Measurements from ENCODE around the gene KDM2A. TPM values are rescaled to one million over a fixed set of nuclear protein-coding genes. Genes with fewer than 3 reads are reported as not detected.
A peak's percentile ranks its signal among the peaks of the same experiment; 100 is the strongest.

KDM2A gene
- polyA plus RNA-seq, 1 experiment, result 52.2 TPM

- H3K27me3 ChIP-seq (ENCODE audit: control insufficient read depth, insufficient read depth, low read length), result no peaks in the 10 kb centered on the region
- DNase-seq (ENCODE audit: low read depth, low spot score), result peak; percentile 11
- ChIA-PET CTCF (interaction anchor here (0.7 to 2.2 kb wide), 2 partner anchors 10 to 27 kb away, joined by 4 to 8 read pairs; no protein-coding TSS in a partner anchor), POLR2A (no interaction called here)
- H3K27ac ChIP-seq (ENCODE audit: low read depth, low read length), result no peak overlapping the region
- TF ChIP-seq, protein P1, sequence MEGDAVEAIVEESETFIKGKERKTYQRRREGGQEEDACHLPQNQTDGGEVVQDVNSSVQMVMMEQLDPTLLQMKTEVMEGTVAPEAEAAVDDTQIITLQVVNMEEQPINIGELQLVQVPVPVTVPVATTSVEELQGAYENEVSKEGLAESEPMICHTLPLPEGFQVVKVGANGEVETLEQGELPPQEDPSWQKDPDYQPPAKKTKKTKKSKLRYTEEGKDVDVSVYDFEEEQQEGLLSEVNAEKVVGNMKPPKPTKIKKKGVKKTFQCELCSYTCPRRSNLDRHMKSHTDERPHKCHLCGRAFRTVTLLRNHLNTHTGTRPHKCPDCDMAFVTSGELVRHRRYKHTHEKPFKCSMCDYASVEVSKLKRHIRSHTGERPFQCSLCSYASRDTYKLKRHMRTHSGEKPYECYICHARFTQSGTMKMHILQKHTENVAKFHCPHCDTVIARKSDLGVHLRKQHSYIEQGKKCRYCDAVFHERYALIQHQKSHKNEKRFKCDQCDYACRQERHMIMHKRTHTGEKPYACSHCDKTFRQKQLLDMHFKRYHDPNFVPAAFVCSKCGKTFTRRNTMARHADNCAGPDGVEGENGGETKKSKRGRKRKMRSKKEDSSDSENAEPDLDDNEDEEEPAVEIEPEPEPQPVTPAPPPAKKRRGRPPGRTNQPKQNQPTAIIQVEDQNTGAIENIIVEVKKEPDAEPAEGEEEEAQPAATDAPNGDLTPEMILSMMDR (IDR thresholded peaks at IDR 0.05; ENCODE audit: low read depth, low read length), result no peak
- no peak overlapping the region for H3K4me3 ChIP-seq (ENCODE audit: low read depth, low read length)
- no peaks in the 10 kb centered on the region for H3K9me3 ChIP-seq (ENCODE audit: control insufficient read depth, insufficient read depth, low read length)
Observed at GRCh38 chr11:67158221-67158620, 39.2 kb downstream of the KDM2A start.

DNA sequence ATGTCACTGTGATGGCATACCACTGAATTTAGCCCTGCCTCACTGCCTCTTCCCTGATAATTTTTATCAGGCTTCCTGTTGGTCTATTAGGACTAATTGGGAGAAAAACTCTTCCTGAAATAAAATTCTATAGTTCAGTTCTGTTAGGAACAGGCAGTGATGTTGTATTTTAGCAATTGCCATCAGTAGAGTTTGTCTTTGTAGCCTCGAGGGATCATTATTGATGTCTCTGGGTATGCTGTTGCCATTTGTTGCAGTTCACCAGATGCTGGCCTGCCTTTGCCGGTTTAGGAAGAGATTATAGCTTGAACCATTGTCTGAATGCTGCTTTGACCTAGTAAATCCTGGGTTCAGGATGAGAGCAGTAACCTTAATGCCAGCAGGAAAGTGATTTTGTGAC lies 41.0 kb downstream of the KDM2A start:
- Histone ChIP-seq H3K9me3 (ENCODE audit: control insufficient read depth, insufficient read depth, low read length) (no peaks in the 10 kb centered on the region), H3K27me3 (ENCODE audit: control insufficient read depth, insufficient read depth, low read length) (no peaks in the 10 kb centered on the region), H3K27ac (ENCODE audit: low read depth, low read length) (no peak overlapping the region), H3K4me3 (ENCODE audit: low read depth, low read length) (no peak overlapping the region)
- DNase-seq (ENCODE audit: low read depth, low spot score), result no peak
- CTCF ChIA-PET, result no interaction called here
- TF ChIP-seq, protein P1 (IDR thresholded peaks at IDR 0.05; ENCODE audit: low read depth, low read length), result no peak
- POLR2A ChIA-PET, result no interaction called here

GRCh38 chr11:67160872-67161783 lies 42.1 kb downstream of the KDM2A start:
- TF ChIP-seq, protein P1 (IDR thresholded peaks at IDR 0.05; ENCODE audit: low read depth, low read length), result no peak
- ChIA-PET POLR2A (no interaction called here), CTCF (no interaction called here)
- Histone ChIP-seq H3K4me3 (ENCODE audit: low read depth, low read length) (no peak overlapping the region), H3K9me3 (ENCODE audit: control insufficient read depth, insufficient read depth, low read length) (no peaks in the 10 kb centered on the region), H3K27me3 (ENCODE audit: control insufficient read depth, insufficient read depth, low read length) (no peaks in the 10 kb centered on the region), H3K27ac (ENCODE audit: low read depth, low read length) (no peak overlapping the region)
- DNase-seq (ENCODE audit: low read depth, low spot score), result no peak

GRCh38 chr11:67163006-67163405 lies 43.9 kb downstream of the KDM2A start:
- ChIA-PET CTCF (no interaction called here), POLR2A (no interaction called here)
- no peak for DNase-seq (ENCODE audit: low read depth, low spot score)
- H3K27me3 ChIP-seq (ENCODE audit: control insufficient read depth, insufficient read depth, low read length), result no peaks in the 10 kb centered on the region
- no peaks in the 10 kb centered on the region for H3K9me3 ChIP-seq (ENCODE audit: control insufficient read depth, insufficient read depth, low read length)
- H3K4me3 ChIP-seq (ENCODE audit: low read depth, low read length), result no peak overlapping the region
- TF ChIP-seq, protein P1 (IDR thresholded peaks at IDR 0.05; ENCODE audit: low read depth, low read length), result no peak
- no peak overlapping the region for H3K27ac ChIP-seq (ENCODE audit: low read depth, low read length)

DNA sequence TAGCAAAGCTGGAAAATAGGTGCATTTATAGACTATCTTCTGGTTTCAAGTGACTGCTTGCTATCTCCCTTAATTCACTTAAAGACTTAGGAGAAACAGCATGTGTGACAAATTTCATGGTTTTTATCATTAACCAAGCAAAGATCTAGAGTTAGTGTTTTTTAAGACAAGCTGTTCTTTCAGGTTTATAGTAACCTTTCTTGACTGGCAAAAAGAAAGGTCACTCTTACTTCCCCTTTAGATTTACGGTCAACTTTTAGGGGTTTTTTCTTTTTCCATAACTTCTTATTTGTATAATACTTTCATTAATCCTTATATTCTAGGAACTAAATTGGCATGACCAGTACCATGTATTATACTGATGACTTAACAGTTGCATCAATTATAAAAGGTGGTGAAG lies 46.6 kb downstream of the KDM2A start:
- TF ChIP-seq, protein P1 (IDR thresholded peaks at IDR 0.05; ENCODE audit: low read depth, low read length), result no peak
- ChIA-PET POLR2A (no interaction called here), CTCF (no interaction called here)
- no peaks in the 10 kb centered on the region for H3K27me3 ChIP-seq (ENCODE audit: control insufficient read depth, insufficient read depth, low read length)
- no peak overlapping the region for H3K27ac ChIP-seq (ENCODE audit: low read depth, low read length)
- no peak for DNase-seq (ENCODE audit: low read depth, low spot score)
- H3K9me3 ChIP-seq (ENCODE audit: control insufficient read depth, insufficient read depth, low read length), result no peaks in the 10 kb centered on the region
- H3K4me3 ChIP-seq (ENCODE audit: low read depth, low read length), result no peak overlapping the region
